Ovary (tissue), 9 donors: ENCODE measurements around the gene CD8A. TPM values are rescaled to one million over a fixed set of nuclear protein-coding genes. Genes with fewer than 3 reads are reported as not detected.

Source experiments
- DNase-seq, 5 donors: peaks; one replicate each; pipeline ENCODE4 v3.0.0-alpha.2; 2019 to 2020
- H3K27ac ChIP-seq, 2 donors: fragments of 200-600 bp; one replicate each; pipeline versions ENCODE4 v1.5.1 to v1.8.0; 2019 to 2022
- H3K27me3 ChIP-seq: fragments of 200-600 bp; one replicate; pipeline ENCODE4 v1.8.0; 2022
- H3K36me3 ChIP-seq: fragments of 200-600 bp; sonication (generic); one replicate; pipeline ENCODE4 v1.5.1; 2019
- H3K4me1 ChIP-seq: one replicate; pipeline ENCODE4 v1.8.1; 2013; ENCODE audit warnings: mild to moderate bottlenecking, moderate library complexity; ENCODE audit not compliant: insufficient read depth
- H3K4me3 ChIP-seq: fragments of 200-600 bp; sonication (generic); one replicate; pipeline ENCODE4 v1.5.1; 2017
- H3K9me3 ChIP-seq, 2 donors: fragments of 200-600 bp in 1 of 2; sonication (generic) in 1 of 2; one replicate each; pipeline versions ENCODE4 v1.5.1 to v1.8.1; 2013 to 2019; ENCODE audit warnings: mild to moderate bottlenecking in 1 of 2, moderate library complexity in 1 of 2
- CTCF ChIP-seq, 3 donors: fragments of 450-650 bp in 2 of 3; fragments of 200-600 bp in 1 of 3; IDR thresholded peaks; one replicate each; pipeline versions ENCODE4 v1.5.1 to v1.8.0; 2016 to 2022; ENCODE audit warnings: antibody characterized with exemption in 3 of 3, mild to moderate bottlenecking in 1 of 3
- EP300 ChIP-seq: sonication (generic); formaldehyde crosslinking; IDR thresholded peaks from one replicate; pipeline ENCODE4 v1.6.1; 2017; ENCODE audit warnings: antibody characterized with exemption
- POLR2A ChIP-seq: fragments of 450-650 bp; IDR thresholded peaks from one replicate; pipeline ENCODE4 v1.6.1; 2017; ENCODE audit warnings: antibody characterized with exemption, mild to moderate bottlenecking, moderate library complexity
- WGBS, 3 donors: extraction: QIAGEN DNeasy Blood & Tissue Kit in 1 of 3; methylation state at CpG; one replicate each; pipeline versions ENCODE4 v1.1.5 to v1.1.7; 2013 to 2017; 5-methylcytosine and 5-hydroxymethylcytosine counted together
- intact Hi-C, 4 donors: fragments of 100-400 bp; cut with DNase I; formaldehyde crosslinking; loops; one replicate each; pipeline versions ENCODE4 v1.11.0 to v1.15.1; 2022 to 2023
- polyA plus RNA-seq, 2 donors: library from polyadenylated mRNA; stranded (reverse); fragments of 200-250 nt in 1 of 2; fragments of 350-450 nt in 1 of 2; fragmentation: Illumina TruSeq in 1 of 2; extraction: RNeasy Lipid Tissue Mini Kit (QIAGEN cat#74804) in 1 of 2; gene quantifications; one replicate each; pipeline ENCODE4 v1.2.3, GENCODE V29; 2013 to 2014
- total RNA-seq, 7 donors: library from RNA; depleted of rRNA in 2 of 7; stranded (reverse); fragments of >200 nt in 2 of 7; fragmentation: NEBNext Ultra II Directional in 3 of 7; extraction: Animal tissue kit (Norgen Biotek cat#: 25700) in 3 of 7; gene quantifications; one replicate each; pipeline versions ENCODE4 v1.1.0 to v1.2.4, GENCODE V29; 2016 to 2023
- donor health status: DM: no; HTN: no; CAD: no; lungs with moderate emphysema.
- donor health status: DM: no; HTN: no; CAD: no.
- donor health status: Bipolar disorder and iron deficiency.
- donor health status: DM: yes; HTN: yes; CAD: no.
- donor health status: DM: no; HTN: no; CAD: no.
- donor health status: DM: yes; HTN: yes; CAD: no.

Gene CD8A
- total and polyA plus RNA-seq, 9 donors, result 0.53 to 10.0 (median 1.1) TPM

GRCh38 chr2:86825693-86826381 lies 35.1 kb upstream of the CD8A start:
- H3K27me3 ChIP-seq, result no peaks in the 10 kb centered on the region
- no peaks in the 10 kb centered on the region for H3K4me1 ChIP-seq
- no peak for DNase-seq
- H3K36me3 ChIP-seq, result no peaks in the 10 kb centered on the region
- intact Hi-C loops, result no loop called here
- no peaks in the 10 kb centered on the region for H3K9me3 ChIP-seq
- TF ChIP-seq EP300 (no peak), POLR2A (no peak)
- H3K27ac ChIP-seq, result no peak overlapping the region
- no peak overlapping the region for H3K4me3 ChIP-seq
- WGBS, 3 donors, result 75 to 81% (median 78%) methylated on average over 16 of the region's 16 CpGs

- 80 to 86% (median 85%) methylated on average over 11 of the region's 11 CpGs for WGBS, 3 donors
- Histone ChIP-seq H3K27me3 (no peaks in the 10 kb centered on the region), H3K4me3 (no peak overlapping the region), H3K4me1 (no peaks in the 10 kb centered on the region), H3K9me3 (no peaks in the 10 kb centered on the region), H3K36me3 (no peaks in the 10 kb centered on the region), H3K27ac (no peak overlapping the region)
- TF ChIP-seq EP300 (no peak), CTCF (IDR thresholded peaks at IDR 0.05) (no peak), POLR2A (no peak)
- no peak for DNase-seq
- intact Hi-C loops, result no loop called here
Measured at GRCh38 chr2:86825036-86825692, 34.5 kb upstream of the CD8A start.

GRCh38 chr2:86822668-86823345 lies 32.1 kb upstream of the CD8A start:
- intact Hi-C loops, result no loop called here
- TF ChIP-seq POLR2A (no peak), CTCF (IDR thresholded peaks at IDR 0.05) (no peak), EP300 (no peak)
- no peaks in the 10 kb centered on the region for H3K36me3 ChIP-seq
- H3K27me3 ChIP-seq, result no peaks in the 10 kb centered on the region
- 92 to 95% (median 92%) methylated on average over 3 of the region's 3 CpGs for whole genome bisulfite sequencing, 3 donors
- H3K4me1 ChIP-seq, result no peaks in the 10 kb centered on the region
- no peaks in the 10 kb centered on the region for H3K9me3 ChIP-seq
- no peak overlapping the region for H3K27ac ChIP-seq
- no peak for DNase-seq
- H3K4me3 ChIP-seq, result no peak overlapping the region

GRCh38 chr2:86821842-86822241 lies 31.1 kb upstream of the CD8A start:
- H3K27me3 ChIP-seq, result no peaks in the 10 kb centered on the region
- no peak for DNase-seq
- intact Hi-C loops, result no loop called here
- no peak overlapping the region for H3K27ac ChIP-seq
- H3K4me1 ChIP-seq, result no peaks in the 10 kb centered on the region
- TF ChIP-seq EP300, result no peak
- no peak for TF ChIP-seq POLR2A
- TF ChIP-seq CTCF (IDR thresholded peaks at IDR 0.05), result no peak
- H3K4me3 ChIP-seq, result no peak overlapping the region
- no peaks in the 10 kb centered on the region for H3K9me3 ChIP-seq
- no peaks in the 10 kb centered on the region for H3K36me3 ChIP-seq
- 90 to 93% (median 90%) methylated on average over 6 of the region's 6 CpGs for WGBS, 3 donors

- Histone ChIP-seq H3K4me3 (no peak overlapping the region), H3K36me3 (no peaks in the 10 kb centered on the region), H3K9me3 (no peaks in the 10 kb centered on the region), H3K27ac (no peak overlapping the region), H3K27me3 (no peaks in the 10 kb centered on the region), H3K4me1 (no peaks in the 10 kb centered on the region)
- WGBS, 3 donors, result 86 to 94% (median 87%) methylated on average over 13 of the region's 13 CpGs
- intact Hi-C loops, result no loop called here
- TF ChIP-seq POLR2A (no peak), CTCF (IDR thresholded peaks at IDR 0.05) (no peak), EP300 (no peak)
- no peak for DNase-seq
Measured at GRCh38 chr2:86821306-86821705, 30.6 kb upstream of the CD8A start.
